NCI-H1092 treated with DMSO at 0.1 percent for 48 hours (cell line): ENCODE results near the gene GULP1.

ENCODE experiments used
- DNase-seq: peaks from one replicate; lab custom pipeline; 2025; lab: John Stamatoyannopoulos, UW

The GULP1 gene

DNA sequence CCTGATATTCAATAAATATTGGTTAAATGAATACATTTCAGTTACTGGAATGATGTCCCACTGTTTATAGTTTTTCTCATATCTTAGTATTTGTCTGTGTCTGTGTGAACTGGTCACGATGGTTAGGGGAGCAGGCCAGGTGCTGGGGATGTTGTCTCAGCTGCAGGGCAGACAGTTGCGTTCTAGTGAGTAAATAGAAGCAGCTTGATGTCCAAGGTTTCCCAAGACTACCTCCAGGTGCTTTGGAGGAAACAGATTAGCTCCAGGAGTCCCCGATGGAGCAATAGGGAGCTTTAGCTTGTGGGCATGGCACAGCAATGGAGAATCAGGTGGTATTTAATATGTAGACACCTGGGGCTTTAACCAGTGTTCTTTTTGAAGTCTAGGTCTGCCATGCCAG is 75.5 kb downstream of the GULP1 start:
- DNase-seq, result peak; percentile 39

DNA sequence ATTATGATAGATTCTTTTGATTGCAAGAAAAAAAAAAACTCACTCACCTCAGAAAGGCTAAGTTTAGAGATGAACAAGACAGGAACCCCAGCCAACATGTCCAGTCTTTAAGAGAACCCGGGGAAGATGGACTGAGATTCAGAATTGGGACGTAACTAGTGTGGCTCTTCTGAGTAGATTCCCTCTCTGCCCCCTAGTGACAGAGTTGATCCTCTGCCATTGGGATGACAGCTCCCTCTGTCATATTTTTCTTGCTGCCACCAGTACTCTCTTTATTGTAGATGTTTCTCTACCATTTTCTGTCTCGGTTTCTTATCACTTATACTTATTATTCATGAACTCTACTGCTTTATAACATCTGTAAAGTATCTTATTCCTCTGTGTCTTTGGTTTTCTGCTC is 77.7 kb downstream of the GULP1 start:
- DNase-seq, result peak; percentile 18

DNA sequence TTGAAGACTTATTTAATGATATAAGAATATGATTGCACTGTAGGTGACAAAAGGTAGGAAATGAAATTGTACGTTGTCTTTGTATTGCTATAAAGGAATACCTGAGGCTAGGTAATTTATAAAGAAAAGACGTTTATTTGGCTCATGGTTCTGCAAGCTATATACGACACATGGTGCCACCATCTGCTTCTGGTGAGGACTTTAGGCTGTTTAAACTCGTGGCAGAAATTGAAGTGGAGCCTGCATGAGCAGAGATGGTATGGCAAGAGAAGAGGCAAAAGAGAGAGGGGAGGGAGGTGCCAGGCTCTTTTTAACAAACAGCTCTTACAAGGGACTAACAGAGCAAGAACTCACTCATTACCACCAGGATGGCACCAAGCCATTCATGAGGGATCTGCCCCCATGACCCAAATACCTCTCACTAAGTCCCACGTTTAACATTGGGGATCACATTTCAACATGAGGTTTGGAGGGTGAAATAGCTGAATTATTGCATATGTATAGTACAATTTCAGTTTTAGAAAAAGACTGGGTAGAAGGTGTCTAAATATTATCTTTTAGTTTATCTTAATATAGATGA is 86.8 kb downstream of the GULP1 start:
- DNase-seq, result peak; percentile 21

DNA sequence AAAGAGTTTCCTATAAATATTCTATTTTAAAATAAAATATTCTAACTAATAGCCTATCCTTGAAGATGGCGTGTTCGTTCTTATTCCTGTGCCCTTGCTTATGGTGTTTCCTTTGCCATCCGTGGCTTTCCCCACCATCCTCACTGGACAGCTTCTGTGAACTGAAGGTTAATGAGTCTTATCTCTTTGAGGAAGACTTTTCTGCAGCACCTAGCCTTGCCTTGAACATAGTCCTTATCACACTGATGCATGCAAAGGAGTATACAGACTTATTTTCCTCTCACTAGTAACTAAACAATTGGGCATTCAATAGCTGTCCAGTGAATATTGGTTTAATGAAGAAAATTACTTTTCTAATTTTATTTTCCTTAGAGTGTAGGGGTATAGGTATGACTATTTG is 88.1 kb downstream of the GULP1 start:
- DNase-seq, result no peak

DNA sequence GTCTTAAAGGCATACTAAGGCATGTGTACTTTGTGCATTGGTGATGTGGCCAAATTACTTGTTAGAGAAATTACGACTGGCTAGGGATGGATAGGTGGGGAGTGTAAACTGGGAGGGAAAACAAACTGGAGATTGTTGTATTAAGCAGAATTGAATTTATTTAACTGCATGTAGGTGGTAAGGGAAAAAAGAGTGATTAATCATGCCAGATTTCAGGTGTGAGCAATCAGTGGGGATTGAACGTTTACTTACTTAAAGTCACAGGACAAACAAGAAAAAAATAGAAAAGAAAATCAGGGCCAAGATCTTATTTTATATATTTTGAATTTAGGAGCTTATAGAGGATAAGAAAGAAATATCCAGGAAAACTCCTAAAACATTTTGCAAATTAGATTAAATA is 88.6 kb downstream of the GULP1 start:
- no peak for DNase-seq

DNA sequence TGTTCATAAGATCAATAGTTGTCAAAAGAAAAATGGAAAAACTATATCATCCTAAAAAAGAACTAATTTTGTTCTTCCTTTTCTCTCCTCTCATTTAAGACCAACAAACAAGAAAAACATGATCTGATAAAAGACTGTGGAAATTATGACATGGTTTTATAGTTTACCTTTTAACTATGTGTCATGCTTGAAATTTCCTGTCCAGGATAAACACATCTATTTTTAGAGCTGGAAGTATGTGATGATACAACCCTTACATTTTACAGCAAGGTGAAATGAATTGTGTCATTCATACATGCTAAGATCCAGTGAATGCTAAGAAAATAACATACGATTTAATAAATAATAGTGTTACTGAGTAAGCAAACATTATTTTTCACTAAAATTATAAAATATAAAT is 89.9 kb downstream of the GULP1 start:
- DNase-seq, result no peak

DNA sequence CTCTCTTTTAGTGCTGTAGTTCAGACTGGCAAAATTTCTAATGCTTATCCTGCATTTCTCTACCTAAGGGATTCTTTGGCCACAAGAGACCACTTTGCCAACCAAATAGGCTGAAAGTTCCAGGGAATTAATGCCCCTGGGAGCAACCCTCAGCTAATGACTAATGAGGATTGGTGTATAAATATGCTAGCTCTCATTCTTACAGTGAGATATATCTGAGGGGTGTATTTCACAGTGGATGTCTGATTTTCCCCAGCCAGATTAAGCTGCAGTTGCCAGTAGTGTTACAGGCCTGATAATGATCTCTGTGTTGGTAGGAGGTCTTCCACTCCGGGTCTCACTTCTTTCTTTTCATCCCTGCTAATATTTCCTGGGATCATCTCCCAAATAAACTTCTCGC is 90.4 kb downstream of the GULP1 start:
- no peak for DNase-seq

DNA sequence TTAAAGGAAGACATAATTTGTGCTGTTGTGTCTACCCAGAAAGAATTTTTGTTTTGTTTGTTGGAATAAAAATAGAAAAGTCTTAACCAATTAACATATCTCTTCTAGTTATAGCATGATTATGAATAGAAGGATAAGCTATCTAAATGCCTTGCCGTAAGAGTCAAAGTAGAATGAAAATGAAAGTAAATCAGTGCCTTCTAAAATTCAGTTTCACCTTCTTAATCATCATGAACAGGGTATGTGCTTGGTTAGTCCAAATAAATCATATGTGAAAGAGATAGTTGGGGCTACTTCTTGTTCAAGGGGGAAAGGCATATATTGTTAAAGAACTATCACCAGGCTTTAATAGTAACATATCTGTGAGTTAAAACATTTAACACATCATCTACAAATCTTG is 91.5 kb downstream of the GULP1 start:
- no peak for DNase-seq

DNA sequence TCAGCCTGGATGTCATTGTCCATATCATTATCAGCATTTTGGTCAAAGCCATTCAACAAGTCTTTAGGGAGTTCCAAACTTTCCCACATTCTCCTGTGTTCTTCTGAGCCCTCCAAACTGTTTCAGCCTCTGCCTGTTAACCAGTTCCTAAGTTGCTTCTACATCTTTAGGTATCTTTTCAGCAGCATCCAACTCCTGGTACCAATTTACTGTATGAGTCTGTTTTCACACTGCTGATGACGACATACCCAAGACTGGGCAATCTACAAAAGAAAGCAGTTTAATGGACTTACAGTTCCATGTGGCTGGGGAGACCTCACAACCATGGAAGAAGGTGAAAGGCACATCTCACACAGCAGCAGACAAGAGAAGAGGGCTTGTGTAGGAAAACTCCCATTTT is 94.2 kb downstream of the GULP1 start:
- DNase-seq, result no peak

DNA sequence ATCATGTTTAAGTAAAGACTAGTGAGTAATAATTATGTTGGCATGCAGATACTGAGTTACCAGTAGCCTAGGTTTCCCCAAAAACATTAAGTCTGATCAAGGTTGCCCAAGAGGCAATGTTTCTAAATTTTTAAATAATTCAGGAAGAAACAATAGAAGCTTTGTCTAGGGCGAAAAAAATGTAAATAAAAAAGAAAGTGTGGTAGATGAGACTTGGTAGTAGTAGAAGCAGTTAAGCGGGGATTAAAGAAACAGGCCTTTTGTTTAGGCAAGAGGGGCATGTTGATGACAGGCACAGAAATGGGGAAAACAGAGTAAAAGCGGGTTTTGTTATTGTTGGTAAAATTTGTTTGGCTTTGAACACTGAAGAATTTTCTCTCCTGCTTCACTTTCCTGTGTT is 97.2 kb downstream of the GULP1 start:
- DNase-seq, result no peak

DNA sequence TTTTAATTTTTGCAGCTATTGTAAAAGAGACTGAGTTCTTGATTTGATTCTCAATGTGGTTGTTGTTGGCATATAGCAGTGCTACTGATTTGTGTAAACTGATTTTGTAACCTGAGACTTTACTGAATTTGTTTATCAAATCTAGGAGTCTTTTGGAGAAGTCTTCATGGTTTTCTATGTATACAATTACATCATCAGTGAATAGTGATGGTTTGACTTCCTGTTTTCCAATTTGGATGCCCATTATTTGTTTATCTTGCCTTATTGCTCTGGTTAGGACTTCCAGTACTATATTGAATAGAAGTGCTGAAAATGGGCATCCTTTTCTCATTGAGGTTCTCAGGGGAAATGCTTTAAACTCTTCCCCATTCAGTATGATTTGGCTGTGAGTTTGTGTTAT is 99.7 kb downstream of the GULP1 start:
- DNase-seq, result no peak

DNA sequence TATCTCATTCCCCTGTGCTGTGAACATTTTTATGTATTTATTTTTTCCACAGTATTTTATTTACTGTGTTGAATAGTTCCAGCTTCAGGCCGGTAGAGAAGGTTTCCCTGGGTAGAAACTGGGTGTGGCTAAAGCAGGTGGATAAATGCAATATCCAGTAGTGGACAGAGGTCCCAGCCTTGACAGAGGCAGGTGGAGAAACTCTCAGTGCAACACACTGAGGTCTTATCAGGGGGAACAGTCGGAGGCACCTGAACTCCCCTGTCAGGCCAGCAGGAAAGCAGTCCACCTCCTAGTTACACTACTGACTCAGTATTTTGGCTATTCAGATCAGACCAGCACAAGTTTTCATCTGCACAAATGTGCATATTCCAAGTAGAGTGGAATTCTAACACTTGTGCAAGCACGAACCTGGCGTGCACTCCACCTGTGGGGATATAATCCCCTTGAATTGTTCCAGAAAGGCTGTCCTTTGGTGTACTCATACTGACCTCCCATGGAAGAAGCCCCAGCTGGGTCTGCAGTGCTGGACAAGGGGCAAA is 103.3 kb downstream of the GULP1 start:
- no peak for DNase-seq

DNA sequence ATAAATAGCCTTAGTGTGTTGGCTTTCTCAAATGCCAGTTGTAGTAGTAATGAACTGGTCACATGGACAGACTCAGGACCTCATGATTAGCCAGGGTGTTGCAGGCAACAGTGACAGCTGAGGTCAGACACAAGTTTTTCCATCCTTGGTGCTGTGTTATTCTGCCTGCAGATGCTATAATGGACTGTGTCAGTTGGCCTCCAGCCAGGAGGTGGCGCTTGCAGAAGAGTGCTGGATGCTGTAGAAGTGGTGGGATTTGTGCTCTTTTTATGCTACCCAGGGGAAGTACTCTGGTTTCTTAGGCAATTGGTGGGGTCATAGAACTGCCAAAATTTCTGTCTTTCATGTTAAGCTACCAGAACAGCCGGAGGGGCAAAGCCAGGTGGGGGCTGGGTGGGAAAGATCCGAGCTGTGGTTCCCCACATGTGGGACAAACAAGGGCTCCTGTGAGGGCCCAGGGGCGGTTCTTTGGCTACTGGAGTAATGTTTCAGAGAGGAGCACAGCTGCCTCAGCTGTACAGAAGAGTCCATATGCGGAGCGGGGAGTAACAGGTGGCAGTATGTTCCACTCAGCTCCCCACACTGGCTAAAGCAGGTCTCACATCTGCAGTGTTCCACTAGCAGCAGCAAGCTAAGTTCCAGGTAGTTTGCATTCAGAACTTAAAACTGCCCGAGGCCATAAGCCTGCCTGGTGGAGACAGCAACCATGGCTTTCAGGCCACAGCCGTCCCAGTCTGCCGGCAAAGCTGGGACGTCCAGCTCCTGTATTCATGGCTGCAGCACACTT is 104.4 kb downstream of the GULP1 start:
- DNase-seq, result no peak

DNA sequence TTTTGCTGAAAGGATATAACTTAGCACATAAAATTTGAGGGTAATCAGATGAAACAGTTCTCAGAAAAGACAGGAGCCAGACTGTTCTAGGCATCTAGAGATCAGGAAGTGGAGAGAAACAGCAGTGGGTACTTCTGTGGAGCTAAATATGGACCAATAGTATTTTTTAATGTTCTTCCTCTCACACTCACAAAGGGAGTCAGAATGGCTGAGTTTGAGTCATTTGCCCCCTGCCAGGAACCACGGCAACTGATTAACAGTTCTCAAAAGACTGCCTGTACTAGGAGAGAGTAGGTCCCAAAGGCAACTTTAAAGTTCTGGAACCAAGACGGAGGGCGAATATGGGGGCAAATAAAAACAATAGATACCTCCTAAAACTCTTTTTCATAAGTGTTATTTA is 107.5 kb downstream of the GULP1 start:
- no peak for DNase-seq

DNA sequence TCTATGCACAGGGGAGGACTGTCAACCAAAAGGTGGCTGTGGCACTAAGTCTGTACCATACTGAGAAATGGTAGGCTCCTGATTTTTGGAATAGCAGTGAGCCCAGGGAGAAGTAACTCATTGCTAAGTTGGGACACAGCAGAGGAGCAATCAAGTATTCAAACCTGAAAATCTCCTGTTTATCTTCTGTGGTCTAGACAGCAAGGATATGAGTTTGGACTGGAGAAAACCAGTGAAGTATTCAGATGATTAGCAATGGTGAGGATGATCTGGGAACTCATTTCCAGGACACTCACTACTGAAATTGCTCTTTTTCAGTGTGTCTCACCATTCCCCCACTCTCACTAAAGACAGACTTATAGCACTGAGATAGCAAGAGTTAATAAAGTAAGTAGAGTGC is 112.0 kb downstream of the GULP1 start:
- DNase-seq, result no peak

DNA sequence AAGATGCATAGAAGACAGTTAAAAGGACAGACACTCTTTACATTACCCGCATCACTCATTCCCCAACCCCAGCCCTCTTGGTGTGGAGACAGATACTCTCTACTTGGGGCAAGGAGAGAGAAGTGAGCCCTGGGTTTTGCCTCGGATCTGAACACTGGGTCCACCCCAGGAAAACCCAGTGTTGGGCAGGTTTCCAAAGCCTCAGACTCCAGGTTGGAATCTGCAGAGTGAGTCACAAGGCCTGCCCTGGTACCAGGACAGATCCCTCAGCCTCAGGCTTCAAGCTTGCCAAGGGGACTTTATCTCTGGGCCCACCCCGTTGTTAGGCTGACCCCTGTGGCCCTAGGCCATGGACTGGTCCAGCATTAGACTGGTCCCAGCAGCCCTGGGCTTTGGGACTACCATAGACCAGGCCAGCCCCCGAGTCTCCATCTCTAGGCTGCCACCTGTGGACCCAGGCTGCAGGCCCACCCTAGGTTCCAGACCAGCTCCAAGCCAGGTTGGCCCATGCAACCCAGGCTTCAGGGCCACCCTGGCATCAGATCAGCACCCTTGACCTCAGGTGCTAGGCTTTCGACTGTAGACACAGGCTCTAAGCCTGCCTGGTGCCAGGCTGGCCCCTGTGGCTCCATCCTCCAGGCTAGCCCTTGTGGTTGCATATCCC is 112.8 kb downstream of the GULP1 start:
- no peak for DNase-seq

DNA sequence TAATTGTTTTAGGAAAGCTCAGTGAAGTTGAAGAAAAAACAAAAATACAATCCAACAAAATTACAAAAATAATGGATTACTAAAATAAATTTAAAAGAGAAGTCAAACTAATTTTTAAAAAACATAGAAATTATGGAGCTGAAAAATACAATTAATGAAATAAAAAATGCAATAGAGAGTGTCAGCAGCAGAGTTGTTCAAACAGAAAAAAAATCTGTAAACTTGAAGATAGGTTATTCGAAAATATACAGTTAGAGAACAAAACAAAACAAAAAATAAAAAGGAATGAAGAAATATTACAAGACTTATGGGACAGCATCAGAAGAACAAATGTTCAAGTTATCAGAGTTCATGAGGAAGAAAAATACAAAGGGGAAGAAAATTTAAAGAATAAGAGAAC is 114.7 kb downstream of the GULP1 start:
- no peak for DNase-seq

DNA sequence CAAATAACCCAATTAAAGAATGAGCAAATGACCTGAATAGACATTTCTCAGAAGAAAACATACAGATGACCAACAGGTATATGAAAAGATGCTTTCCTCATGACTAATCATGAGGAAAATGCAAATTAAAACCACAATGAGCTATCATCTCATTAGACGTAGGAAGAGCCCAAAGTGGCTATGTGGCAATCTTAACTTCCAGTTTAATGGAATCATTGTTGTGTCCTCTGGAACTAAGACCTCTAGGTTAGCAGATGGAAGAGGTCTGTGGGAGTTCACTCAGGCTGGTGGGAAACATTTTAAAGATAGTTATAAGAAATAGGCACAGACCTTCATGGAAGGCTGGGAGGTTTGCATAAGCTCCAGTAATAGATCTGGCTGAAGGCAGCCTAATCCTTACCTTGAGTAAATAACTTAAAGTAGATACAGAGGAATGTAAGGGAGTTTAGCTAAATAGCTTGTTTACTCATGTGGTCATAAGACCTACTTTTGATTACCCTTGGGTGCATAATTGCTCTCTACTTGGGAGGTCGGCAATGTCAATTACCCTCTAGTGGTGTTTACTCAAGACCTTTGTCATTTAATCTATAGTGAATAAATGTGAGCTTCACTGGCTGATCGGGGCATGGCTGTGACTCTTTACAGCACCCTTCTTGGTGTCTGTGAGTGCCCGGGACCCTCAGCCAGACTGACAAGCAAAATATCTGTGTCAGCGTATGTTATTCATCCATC is 119.0 kb downstream of the GULP1 start:
- no peak for DNase-seq

DNA sequence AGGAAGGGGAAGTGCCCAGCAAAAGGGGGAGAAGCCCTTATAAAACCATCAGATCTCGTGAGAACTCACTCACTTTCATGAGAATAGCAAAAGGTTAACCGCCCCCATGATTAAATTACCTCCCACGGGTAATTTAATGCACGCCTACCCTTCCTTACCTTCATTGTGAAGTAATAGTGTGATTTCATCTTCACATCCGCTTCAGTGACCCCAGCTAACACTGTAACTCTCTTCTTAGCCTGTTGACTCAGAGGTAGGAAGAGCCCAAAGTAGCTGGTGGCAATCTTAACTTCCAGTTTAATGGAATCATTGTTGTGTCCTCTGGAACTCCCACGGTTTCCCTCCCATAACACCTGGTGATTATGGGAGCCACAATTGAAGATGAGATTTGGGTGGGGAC is 120.5 kb downstream of the GULP1 start:
- no peak for DNase-seq

DNA sequence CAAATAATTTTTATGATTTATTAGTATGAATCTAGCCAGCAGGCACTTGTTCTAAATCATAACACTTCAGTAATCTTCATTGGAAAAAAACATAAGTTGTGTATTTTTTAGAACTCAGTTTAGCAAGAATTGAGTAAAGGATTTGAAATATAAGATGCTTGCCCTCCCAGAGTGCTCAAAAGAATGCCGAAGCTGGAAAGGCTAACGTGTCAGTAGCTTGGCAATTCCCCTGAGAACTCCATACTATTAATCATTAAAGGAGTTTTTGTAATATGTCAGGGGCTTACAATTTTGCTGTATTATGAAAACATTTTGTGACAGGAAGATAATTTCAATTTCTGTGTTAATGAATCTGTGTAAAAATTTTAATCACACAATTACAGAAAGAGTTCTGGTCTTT is 122.7 kb downstream of the GULP1 start:
- DNase-seq, result no peak

DNA sequence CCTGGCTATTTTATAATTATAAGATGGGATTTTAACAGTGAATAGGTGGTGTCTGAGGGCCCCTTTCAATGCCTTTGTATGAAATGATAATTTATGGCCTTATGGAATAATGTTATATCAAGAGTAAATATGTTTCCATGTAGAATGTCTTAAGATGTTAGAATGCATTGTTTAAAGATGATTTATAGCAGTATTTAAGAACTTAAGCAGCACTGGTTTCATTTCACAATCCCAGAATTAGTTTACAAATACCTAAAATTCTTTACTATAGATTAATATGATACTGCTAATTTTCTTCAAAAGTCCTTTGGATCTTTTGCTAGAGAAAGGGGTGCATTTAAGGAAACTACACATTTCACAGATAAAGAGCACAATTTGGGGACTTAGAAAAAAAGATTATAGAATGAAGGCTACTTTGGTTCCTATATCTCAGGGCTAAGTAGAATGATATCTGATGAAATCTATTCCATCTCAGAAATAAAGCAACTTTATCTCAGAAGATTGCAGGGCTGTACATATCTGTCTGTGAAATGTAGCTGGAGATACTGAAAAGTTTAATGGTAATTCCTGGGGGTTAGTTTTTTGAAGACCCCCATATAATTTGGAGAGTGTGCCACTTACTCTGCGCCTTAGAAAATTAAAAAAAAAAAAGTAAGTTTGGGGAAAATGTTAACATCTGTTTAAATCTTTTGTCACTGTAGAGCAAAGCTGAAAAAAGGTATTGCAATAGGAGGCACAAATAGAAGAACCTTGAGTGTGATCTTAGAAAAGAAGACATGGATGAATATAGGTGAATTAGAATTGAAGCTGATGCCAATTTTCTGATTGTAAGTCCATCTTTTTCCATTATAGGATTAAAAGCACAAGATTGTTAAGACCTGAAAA is 123.4 kb downstream of the GULP1 start:
- DNase-seq, result no peak

DNA sequence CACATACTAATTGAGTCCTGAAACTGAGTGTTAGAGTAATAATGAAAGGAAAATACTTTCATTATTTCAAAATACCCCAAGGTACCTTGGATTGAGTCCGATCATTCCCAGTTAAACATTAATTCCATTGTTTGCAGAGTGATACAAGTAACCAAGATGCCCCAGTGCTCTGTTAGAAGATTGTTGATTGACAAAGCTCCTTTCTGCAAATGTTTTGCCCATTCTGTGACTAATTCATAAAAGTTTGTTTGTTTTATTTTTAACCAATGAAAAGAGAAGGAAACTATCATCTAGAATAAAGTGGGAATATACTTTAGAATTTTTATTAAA is 124.0 kb downstream of the GULP1 start:
- DNase-seq, result no peak
